ENCODE measurements around the gene RDH5.

RDH5 gene

DNA sequence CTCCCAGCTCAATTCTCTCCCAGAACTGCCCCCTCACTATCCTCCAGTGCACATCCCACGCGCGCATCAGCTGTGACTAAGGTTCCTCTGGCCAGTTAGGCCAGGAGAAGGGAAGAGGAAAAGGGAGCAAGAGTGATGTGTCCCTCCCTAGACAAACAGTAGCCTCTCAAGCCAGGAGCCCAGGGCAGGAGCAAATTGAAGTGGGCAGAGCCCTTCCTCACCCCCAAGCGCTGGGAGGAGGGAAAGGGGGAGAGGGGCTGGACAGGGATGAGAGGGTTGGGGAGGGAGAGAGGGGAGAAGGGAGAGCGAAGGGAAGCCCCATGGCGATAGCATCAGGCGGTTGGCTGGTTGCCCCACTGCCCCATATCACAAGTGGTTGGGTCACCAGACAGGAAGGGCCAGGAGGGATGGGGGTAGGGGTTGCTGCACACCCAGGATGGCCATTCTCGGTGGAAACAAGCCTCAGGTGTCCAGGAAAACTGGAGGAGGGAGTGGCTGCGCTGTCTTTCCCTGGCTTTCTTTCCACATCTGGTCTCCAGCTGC lies 7.5 kb downstream of the RDH5 start:
- DNase-seq, result peak; percentile 70

GRCh38 chr12:55728186-55728938 lies 8.2 kb downstream of the RDH5 start:
- peak; percentile 71 for DNase-seq

- peak; percentile 95 for DNase-seq
These were observed 9.0 kb downstream of the RDH5 start, which contains the start of gene CD63 for GRCh38 chr12:55728939-55729818. TSS of gene CD63 (minus strand) at chr12:55729009. CDS start at chr12:55728341, 668 bp downstream.

GRCh38 chr12:55729819-55730818 lies 9.9 kb downstream of the RDH5 start:
- peak; percentile 84 for DNase-seq

GRCh38 chr12:55732288-55732687 lies 12.1 kb downstream of the RDH5 start:
- DNase-seq, result no peak

GRCh38 chr12:55733021-55733555 lies 12.9 kb downstream of the RDH5 start:
- DNase-seq, result no peak

DNA sequence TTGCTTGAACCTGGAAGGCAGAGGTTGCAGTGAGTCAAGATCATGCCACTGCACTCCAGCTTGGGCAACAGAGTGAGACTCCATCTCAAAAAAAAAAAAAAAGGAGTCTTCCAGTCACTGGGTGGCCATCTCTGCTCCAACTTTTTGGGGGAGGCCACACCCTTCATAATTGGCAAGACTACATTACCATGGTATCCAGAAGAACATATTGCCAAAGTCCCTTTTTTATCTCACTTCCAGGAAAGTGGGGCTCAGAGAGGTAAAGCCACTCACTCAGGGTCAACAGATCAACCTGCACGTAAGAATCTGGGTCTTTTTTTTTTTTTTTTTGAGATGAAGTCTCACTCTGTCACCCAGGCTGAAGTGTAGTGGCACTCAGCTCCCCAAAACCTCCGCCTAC lies 13.7 kb downstream of the RDH5 start:
- no peak for DNase-seq

GRCh38 chr12:55734595-55734994 lies 14.4 kb downstream of the RDH5 start:
- DNase-seq, result no peak

DNA sequence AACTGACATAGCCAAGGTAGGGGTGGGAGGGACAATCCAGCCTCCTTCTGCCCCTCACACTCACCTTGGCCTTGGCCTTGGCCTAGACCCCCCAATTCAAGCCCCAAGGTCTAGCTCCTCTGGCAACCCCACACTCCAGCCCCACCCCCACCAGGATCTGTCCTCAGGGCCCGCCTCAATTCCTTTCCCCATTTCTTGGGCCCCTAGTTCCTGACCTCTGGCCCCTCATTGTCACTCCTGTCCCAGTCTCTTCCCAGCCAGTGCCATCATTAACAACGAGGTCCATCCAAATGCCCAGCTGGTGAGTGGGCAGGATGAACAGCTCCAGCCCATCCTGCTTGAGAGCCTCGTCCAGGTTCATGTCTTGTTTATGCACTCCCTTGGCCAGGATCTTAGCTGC lies 15.9 kb downstream of the RDH5 start:
- no peak for DNase-seq

DNA sequence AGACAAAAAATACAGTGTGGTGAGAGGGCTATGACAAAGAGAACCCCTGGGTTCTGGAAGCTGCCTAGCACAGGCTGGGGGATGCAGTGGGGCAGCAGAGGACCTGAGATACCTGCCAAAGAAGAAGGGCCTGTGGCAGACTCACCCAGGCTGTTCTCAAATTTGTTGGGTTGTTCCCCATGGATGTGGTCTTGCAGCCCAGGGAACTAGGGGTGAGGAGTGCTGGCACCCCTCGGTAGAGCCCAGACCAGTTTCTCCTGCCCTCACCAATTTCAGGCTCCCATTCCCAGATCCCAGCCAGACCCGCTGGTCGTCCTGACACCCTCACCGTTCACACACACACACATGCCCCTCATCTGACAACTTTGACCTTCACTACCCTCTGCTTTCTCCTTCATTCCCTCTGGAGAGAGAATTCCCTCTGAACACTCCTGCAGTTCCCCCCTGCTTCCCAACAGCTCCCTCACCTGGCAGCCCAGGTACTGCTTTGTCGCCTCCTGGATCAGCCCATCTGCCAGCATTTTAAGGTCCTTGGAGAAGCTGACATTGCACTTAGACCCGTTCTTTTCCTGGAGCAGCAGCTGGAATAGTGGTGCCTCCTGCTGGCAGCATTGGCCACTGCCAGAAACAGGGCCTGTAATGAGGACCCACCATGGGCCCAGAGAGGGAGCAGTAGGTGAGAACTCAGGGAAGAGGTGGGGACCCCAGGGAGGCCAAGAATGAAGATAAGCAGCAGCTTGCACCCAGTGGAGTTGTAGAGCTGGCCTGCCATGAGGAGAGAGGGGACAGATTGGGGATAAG lies 16.8 kb downstream of the RDH5 start:
- DNase-seq, result peak; percentile 59

DNA sequence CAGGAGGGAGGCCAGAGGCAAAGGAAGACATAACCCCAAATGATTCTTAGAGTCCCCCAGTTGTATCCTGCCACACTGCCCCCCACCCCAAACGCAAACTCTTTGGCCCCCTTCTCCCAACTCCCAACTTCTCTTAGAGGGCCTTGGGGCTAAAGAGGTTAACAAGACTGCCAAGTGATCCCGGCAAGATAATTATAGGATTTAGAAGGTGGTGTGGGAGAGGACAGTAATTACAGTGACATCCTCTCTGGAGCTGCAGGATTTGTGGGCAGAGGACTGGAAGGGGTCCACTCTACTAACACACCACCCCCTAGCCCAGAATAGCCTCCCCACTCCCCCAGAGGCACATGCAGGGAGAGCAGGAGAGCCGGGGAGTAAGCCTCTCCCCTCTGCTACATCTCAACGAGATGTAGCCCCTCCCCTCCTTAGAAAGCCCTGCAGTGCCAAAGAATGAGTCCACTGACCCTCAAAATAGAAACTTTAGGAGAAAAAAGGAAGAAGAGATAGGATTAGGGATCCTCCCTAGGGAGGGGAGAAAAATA lies 17.5 kb downstream of the RDH5 start:
- no peak for DNase-seq

- peak; percentile 88 for DNase-seq
These were observed 18.2 kb downstream of the RDH5 start for GRCh38 chr12:55738123-55739024.

- no peak for DNase-seq
These were observed 18.8 kb downstream of the RDH5 start for GRCh38 chr12:55739025-55739378.

- DNase-seq, result peak; percentile 27
These were observed 21.9 kb downstream of the RDH5 start for GRCh38 chr12:55741931-55742680.

DNA sequence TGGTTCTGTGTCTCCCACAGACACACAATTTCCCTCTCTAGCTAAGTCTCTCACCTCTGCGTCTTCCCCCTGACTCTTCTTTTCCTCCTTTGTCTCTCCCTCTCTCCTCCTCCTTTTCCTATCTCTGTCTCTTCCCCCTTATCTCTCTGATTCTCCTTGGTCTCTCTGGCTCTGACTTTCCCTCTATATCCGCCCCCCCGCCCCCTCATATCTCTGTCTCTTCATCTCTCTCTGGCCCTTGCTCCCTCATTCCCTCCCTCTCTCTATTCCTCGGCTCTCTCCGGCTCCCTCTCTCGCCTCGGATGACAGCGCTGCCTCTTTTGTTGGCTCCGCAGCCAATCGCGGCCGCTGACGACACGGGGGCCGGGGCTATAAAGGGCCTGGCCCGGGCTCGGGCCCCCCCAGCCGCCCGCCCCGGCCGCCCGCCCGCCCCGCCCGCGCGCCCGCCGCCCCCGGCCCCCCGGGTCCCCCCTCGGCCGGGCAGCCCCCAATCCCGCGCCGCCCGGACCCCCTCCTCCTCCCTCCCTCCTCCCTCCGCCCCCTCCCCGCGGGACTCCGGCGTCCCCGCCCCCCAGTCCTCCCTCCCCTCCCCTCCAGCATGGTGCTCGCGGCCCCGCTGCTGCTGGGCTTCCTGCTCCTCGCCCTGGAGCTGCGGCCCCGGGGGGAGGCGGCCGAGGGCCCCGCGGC lies 22.7 kb downstream of the RDH5 start, which contains the start of gene GDF11:
Gene GDF11, plus strand, starts transcription at position 404 of the 687 bp plus-strand sequence. Its CDS starts 195 bp downstream, at position 599.
- DNase-seq, result peak; percentile 74

DNA sequence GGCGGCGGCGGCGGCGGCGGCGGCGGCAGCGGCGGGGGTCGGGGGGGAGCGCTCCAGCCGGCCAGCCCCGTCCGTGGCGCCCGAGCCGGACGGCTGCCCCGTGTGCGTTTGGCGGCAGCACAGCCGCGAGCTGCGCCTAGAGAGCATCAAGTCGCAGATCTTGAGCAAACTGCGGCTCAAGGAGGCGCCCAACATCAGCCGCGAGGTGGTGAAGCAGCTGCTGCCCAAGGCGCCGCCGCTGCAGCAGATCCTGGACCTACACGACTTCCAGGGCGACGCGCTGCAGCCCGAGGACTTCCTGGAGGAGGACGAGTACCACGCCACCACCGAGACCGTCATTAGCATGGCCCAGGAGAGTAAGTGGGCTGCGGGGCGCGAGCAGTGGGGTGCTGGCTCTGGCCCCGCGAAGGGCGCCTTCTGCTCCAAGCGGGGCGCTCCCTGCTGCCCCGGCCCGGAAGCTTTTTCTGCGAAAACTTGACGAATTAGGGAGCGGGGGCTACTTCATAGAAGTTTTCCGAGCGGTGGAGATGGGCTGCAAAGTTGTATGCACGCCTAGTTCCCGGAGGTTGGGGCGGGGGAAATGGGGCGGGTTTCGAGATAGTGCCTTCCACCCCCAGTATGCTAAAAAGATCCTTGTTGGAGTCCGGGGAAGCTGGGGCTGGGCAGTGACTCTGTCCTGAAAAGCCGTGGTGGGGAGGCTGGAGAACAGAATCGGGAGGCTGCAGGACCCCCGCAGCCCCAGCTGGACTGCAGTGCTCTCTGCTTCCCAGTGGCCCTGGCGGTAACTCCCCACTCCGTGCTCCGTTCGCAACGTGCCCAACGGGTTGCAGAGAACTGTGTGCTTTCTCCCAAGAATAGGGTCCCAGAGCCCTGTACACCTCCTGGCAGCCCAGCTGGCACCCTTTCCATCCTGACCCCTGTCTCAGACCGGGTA lies 23.5 kb downstream of the RDH5 start:
- peak; percentile 77 for DNase-seq
